DMS53 treated with DMSO at 0.1 percent for 48 hours (cell line): ENCODE measurements around the gene MID1.
A peak's percentile ranks its signal among the peaks of the same experiment; 100 is the strongest.

ENCODE experiments used
- DNase-seq: peaks from one replicate; lab custom pipeline; 2025; ENCODE audit not compliant: unreplicated experiment; lab: John Stamatoyannopoulos, UW

The MID1 gene

GRCh38 chrX:10441464-10441863 lies 178.9 kb downstream of the MID1 start:
- no peak for DNase-seq

- DNase-seq, result no peak
These were observed 187.0 kb downstream of the MID1 start for GRCh38 chrX:10433296-10433965.

- no peak for DNase-seq
These were observed 190.5 kb downstream of the MID1 start for GRCh38 chrX:10429908-10430307.

GRCh38 chrX:10427249-10427648 lies 193.1 kb downstream of the MID1 start:
- no peak for DNase-seq

DNA sequence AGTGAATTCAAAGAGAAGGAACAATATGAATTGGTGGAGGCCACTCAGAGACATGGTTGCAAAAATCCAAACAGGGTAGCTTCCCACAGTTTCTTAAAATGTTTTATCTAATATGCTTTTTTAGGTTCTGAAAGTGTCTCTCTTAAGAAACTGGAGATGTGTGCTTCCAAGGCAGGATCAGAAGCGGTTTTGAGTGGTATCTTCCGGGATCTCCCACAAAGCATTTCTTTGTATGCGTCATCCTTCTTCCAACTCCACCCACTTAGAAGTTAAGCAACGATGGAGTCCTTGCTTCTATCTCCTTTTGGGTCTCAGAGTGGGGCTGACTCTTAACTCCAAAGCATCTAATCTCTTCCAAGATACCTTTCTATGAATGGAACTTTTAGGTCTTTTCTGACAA lies 196.7 kb downstream of the MID1 start:
- no peak for DNase-seq

GRCh38 chrX:10420134-10420533 lies 200.3 kb downstream of the MID1 start:
- DNase-seq, result no peak

GRCh38 chrX:10416424-10416823 lies 204.0 kb downstream of the MID1 start:
- DNase-seq, result no peak

DNA sequence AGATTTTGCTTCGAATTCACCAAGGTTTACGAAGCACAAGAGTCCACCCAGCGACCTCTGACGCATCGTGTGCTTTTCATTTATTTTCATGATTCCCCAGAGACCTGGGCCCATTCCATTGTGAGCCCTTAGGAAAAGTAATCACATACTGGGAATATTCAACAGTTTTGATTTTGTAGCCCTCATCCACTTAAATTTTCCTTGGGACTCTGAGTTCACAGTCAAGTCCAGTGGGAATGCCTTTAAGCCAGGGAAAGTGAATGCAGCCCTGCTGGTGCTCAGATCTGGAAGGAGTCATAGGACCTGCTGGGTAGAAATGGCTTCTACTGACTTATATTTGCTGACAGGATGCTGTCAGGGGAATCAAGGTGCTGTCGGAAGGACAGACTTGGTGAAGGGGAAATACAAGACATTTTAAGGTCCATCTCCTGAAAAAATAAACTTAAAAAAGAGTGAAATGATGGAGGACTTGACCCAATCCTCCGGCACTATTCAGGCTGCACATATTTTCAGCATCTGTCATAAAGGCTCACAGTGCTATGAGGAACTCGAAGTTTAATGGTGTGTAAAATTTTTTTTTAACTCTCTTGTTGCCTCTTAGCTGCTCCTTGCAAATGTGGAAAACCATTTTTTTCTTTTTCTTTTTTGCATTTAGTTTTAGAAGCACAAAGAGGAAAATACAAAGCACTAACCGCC lies 204.9 kb downstream of the MID1 start:
- DNase-seq, result no peak

DNA sequence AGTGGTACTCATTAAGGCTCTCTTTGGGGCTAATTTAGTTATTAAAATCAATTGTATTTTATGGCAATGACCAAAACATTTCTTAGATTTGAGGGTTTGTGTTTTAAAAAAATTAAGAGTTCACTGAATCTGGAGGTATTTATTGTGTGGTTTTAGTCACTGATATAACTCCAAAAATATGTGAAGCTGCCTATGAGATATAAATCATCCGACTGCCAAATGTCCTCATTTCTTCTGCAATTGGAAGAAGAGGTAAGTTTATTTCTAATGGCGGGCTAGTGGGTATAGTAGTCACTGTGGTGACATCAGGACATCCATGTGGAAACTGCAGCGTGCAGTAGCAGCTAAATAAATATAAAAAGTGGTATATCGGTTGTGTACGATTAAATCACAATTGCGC lies 205.5 kb downstream of the MID1 start:
- no peak for DNase-seq

GRCh38 chrX:10414156-10414824 lies 206.1 kb downstream of the MID1 start:
- no peak for DNase-seq

GRCh38 chrX:10404436-10404835 lies 215.9 kb downstream of the MID1 start:
- DNase-seq, result no peak

DNA sequence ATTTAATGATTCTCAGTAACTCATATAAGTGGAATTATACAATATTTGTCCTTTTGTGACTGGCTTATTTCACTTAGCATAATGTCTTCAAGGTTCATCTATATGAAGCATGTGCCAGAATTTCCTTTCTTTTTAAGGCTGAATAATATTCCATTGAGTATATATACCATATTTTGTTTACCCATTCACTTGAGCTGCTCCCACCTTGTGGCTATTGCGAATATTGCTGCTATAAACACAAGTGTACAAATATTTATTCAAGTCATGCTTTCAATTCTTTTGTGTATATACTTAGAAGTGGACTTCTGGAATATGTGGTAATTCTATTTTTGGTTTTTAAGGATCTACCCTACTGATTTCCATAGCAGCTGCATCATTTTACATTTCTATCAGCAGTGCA lies 219.1 kb downstream of the MID1 start:
- peak; percentile 13 for DNase-seq

GRCh38 chrX:10399043-10399741 lies 221.2 kb downstream of the MID1 start:
- DNase-seq, result no peak

DNA sequence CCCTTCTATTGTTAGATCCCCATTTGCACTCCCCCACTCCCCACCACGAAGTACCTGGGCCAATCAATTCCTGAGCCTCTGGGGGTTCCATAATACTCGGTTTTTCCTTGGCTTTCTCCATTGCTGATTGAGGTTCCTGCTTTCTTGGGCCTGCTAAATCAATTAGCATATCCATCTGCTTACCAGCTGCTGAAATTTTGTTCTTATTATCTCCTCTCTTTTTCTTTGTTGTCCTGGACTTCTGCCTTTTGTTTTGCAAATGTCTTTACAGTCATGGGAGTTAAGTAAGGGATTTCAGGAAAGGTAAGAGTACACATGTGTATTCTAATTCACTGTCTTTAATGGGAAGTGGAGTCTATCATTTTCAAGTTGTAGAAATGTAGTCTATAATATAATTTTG lies 222.2 kb downstream of the MID1 start:
- DNase-seq, result no peak

- no peak for DNase-seq
These were observed 223.0 kb downstream of the MID1 start for GRCh38 chrX:10397349-10397748.

GRCh38 chrX:10395643-10396042 lies 224.7 kb downstream of the MID1 start:
- no peak for DNase-seq
